HUES48 (cell line): Measurements from ENCODE around the gene DEFB118.
"Not testable (repeated sequence)": the region's sequence is repeated elsewhere in the genome, so short reads cannot be mapped to it uniquely, and the experiment has no call there.

Experiments used
- H3K27ac ChIP-seq: one replicate; pipeline ENCODE4 v1.7.0; 2013; ENCODE audit warnings: low read depth, low read length, inconsistent platforms
- H3K27me3 ChIP-seq: 2 replicates; pipeline ENCODE4 v1.6.1; 2013; ENCODE audit warnings: mild to moderate bottlenecking, low read length; ENCODE audit not compliant: control insufficient read depth, insufficient read depth
- H3K36me3 ChIP-seq: 2 replicates; pipeline ENCODE4 v1.6.1; 2013; ENCODE audit warnings: low read length; ENCODE audit not compliant: control insufficient read depth, insufficient read depth
- H3K4me1 ChIP-seq: 2 replicates; pipeline ENCODE4 v1.6.1; 2013; ENCODE audit warnings: mild to moderate bottlenecking, low read length; ENCODE audit not compliant: control insufficient read depth, insufficient read depth
- H3K4me3 ChIP-seq: 2 replicates; pipeline ENCODE4 v1.5.1; 2013; ENCODE audit warnings: mild to moderate bottlenecking, low read depth, low read length
- H3K9ac ChIP-seq: 2 replicates; pipeline ENCODE4 v1.6.1; 2013; ENCODE audit warnings: mild to moderate bottlenecking, low read depth, low read length, moderate library complexity
- H3K9me3 ChIP-seq: 2 replicates; pipeline ENCODE4 v1.6.1; 2013; ENCODE audit warnings: low read length; ENCODE audit not compliant: control insufficient read depth, insufficient read depth

The DEFB118 gene

GRCh38 chr20:31368301-31368700 lies at the start of gene DEFB118:
Gene DEFB118, plus strand, starts transcription at chr20:31368601. Its CDS starts 50 bp downstream, at chr20:31368651.
- Histone ChIP-seq H3K4me3 (no peak within 1 kb of the TSS), H3K9ac (no peak within 1 kb of the TSS), H3K36me3 (no peaks in the 10 kb centered on the region), H3K27me3 (no peaks in the 10 kb centered on the region), H3K27ac (no peak within 1 kb of the TSS), H3K4me1 (no peaks in the 10 kb centered on the region), H3K9me3 (peaks cover 88% of the 10 kb centered on the region)

GRCh38 chr20:31322504-31322903 lies 45.9 kb upstream of the DEFB118 start:
- Histone ChIP-seq H3K9me3 (peaks cover 97% of the 10 kb centered on the region), H3K27ac (no peak overlapping the region)

GRCh38 chr20:31330893-31331292 lies 37.5 kb upstream of the DEFB118 start:
- H3K9me3 ChIP-seq, result peaks cover 64% of the 10 kb centered on the region
- H3K36me3 ChIP-seq, result no peaks in the 10 kb centered on the region
- no peak overlapping the region for H3K27ac ChIP-seq
- H3K9ac ChIP-seq, result no peak overlapping the region
- no peaks in the 10 kb centered on the region for H3K4me1 ChIP-seq
- H3K4me3 ChIP-seq, result no peak overlapping the region
- no peaks in the 10 kb centered on the region for H3K27me3 ChIP-seq

More at GRCh38 chr20:31322504-31322903, 45.9 kb upstream of the DEFB118 start:
- H3K27me3 ChIP-seq, result no peaks in the 10 kb centered on the region
- H3K9ac ChIP-seq, result no peak overlapping the region
- H3K36me3 ChIP-seq, result no peaks in the 10 kb centered on the region
- H3K4me3 ChIP-seq, result no peak overlapping the region
- no peaks in the 10 kb centered on the region for H3K4me1 ChIP-seq

- Histone ChIP-seq H3K27ac (no peak overlapping the region), H3K36me3 (no peaks in the 10 kb centered on the region), H3K4me1 (no peaks in the 10 kb centered on the region), H3K9me3 (peaks cover 66% of the 10 kb centered on the region), H3K9ac (no peak overlapping the region), H3K27me3 (no peaks in the 10 kb centered on the region), H3K4me3 (no peak overlapping the region)
Observed at GRCh38 chr20:31341470-31341869, 26.9 kb upstream of the DEFB118 start.

- Histone ChIP-seq H3K9ac (no peak overlapping the region), H3K4me3 (no peak overlapping the region), H3K27ac (no peak overlapping the region), H3K9me3 (peaks cover 84% of the 10 kb centered on the region), H3K4me1 (no peaks in the 10 kb centered on the region), H3K27me3 (no peaks in the 10 kb centered on the region), H3K36me3 (no peaks in the 10 kb centered on the region)
Observed at GRCh38 chr20:31355981-31356380, 12.4 kb upstream of the DEFB118 start.

- Histone ChIP-seq H3K27me3 (no peaks in the 10 kb centered on the region), H3K4me1 (no peaks in the 10 kb centered on the region), H3K9ac (no peak overlapping the region), H3K27ac (no peak overlapping the region), H3K4me3 (no peak overlapping the region), H3K9me3 (peaks cover 89% of the 10 kb centered on the region), H3K36me3 (no peaks in the 10 kb centered on the region)
Observed at GRCh38 chr20:31363295-31363694, 5.1 kb upstream of the DEFB118 start.

- peaks cover 88% of the 10 kb centered on the region for H3K9me3 ChIP-seq
- H3K27me3 ChIP-seq, H3K27ac ChIP-seq, H3K9ac ChIP-seq, H3K4me1 ChIP-seq, H3K4me3 ChIP-seq, H3K36me3 ChIP-seq: not testable (repeated sequence)
Observed at GRCh38 chr20:31364272-31364671, 4.1 kb upstream of the DEFB118 start.

- Histone ChIP-seq H3K27me3 (no peaks in the 10 kb centered on the region), H3K4me1 (no peaks in the 10 kb centered on the region), H3K4me3 (no peak overlapping the region; the same call in 1 of the 2 replicates), H3K9ac (no peak overlapping the region), H3K36me3 (no peaks in the 10 kb centered on the region), H3K9me3 (peaks cover 87% of the 10 kb centered on the region), H3K27ac (no peak overlapping the region)
Observed at GRCh38 chr20:31374346-31374745, 5.9 kb downstream of the DEFB118 start.

- Histone ChIP-seq H3K4me1 (no peaks in the 10 kb centered on the region), H3K36me3 (no peaks in the 10 kb centered on the region), H3K27me3 (no peaks in the 10 kb centered on the region), H3K27ac (no peak within 1 kb of the TSS), H3K4me3 (no peak within 1 kb of the TSS), H3K9me3 (peaks cover 89% of the 10 kb centered on the region), H3K9ac (no peak within 1 kb of the TSS)
Observed at GRCh38 chr20:31390490-31390889, 22.1 kb downstream of the DEFB118 start, which contains the start of gene DEFB119. Gene DEFB119, minus strand, starts transcription at chr20:31390590. Its CDS starts 107 bp downstream, at chr20:31390483.

GRCh38 chr20:31392836-31393235 lies 24.4 kb downstream of the DEFB118 start:
- no peaks in the 10 kb centered on the region for H3K36me3 ChIP-seq
- H3K27ac ChIP-seq, result no peak overlapping the region
- H3K9ac ChIP-seq, result no peak overlapping the region
- H3K27me3 ChIP-seq, result no peaks in the 10 kb centered on the region
- peaks cover 89% of the 10 kb centered on the region for H3K9me3 ChIP-seq
- H3K4me1 ChIP-seq, result no peaks in the 10 kb centered on the region
- no peak overlapping the region for H3K4me3 ChIP-seq

GRCh38 chr20:31394900-31395299 lies 26.5 kb downstream of the DEFB118 start:
- H3K27ac ChIP-seq, result no peak overlapping the region
- no peaks in the 10 kb centered on the region for H3K36me3 ChIP-seq
- H3K9me3 ChIP-seq, result peaks cover 86% of the 10 kb centered on the region
- no peaks in the 10 kb centered on the region for H3K4me1 ChIP-seq
- no peak overlapping the region for H3K4me3 ChIP-seq
- no peak overlapping the region for H3K9ac ChIP-seq
- no peaks in the 10 kb centered on the region for H3K27me3 ChIP-seq

GRCh38 chr20:31403886-31404285 lies 35.5 kb downstream of the DEFB118 start:
- Histone ChIP-seq H3K4me3 (no peak overlapping the region), H3K27me3 (no peaks in the 10 kb centered on the region), H3K4me1 (no peaks in the 10 kb centered on the region), H3K9ac (no peak overlapping the region), H3K36me3 (no peaks in the 10 kb centered on the region), H3K9me3 (peaks cover 93% of the 10 kb centered on the region), H3K27ac (no peak overlapping the region)
